GM12801 (cell line): Measurements from ENCODE around the gene ARSG.

Experiments used
- CTCF ChIP-seq: IDR thresholded peaks from one replicate; pipeline ENCODE4 v1.5.1; 2011; ENCODE audit warnings: control low read depth; ENCODE audit not compliant: insufficient read length; ENCODE audit errors: extremely low read depth

The ARSG gene

GRCh38 chr17:68351395-68351794 lies 60.1 kb downstream of the ARSG start:
- TF ChIP-seq CTCF, result no peak

- no peak for TF ChIP-seq CTCF
Observed at GRCh38 chr17:68352041-68352440, 60.7 kb downstream of the ARSG start.

GRCh38 chr17:68353111-68353521 lies 61.8 kb downstream of the ARSG start:
- no peak for TF ChIP-seq CTCF

GRCh38 chr17:68356520-68356919 lies 65.2 kb downstream of the ARSG start:
- TF ChIP-seq CTCF, result no peak

- TF ChIP-seq CTCF, result no peak
Observed at GRCh38 chr17:68356949-68357455, 65.7 kb downstream of the ARSG start.

- TF ChIP-seq CTCF, result no peak
Observed at GRCh38 chr17:68357886-68358285, 66.6 kb downstream of the ARSG start.

- TF ChIP-seq CTCF, result no peak
Observed at GRCh38 chr17:68359791-68360535, 68.7 kb downstream of the ARSG start.

GRCh38 chr17:68365469-68365868 lies 74.2 kb downstream of the ARSG start:
- TF ChIP-seq CTCF, result no peak
